GM12891 (cell line): Measurements from ENCODE around the gene MYOM1.

Source experiments
- POLR2A ChIP-seq: IDR thresholded peaks from 2 replicates; pipeline ENCODE4 v1.6.1; 2011; ENCODE audit warnings: low read depth, low read length, control low read depth
- POLR2AphosphoS5 ChIP-seq: IDR thresholded peaks from 2 replicates; pipeline ENCODE4 v1.6.1; 2011; ENCODE audit warnings: low read depth, low read length, control low read depth
- TAF1 ChIP-seq: IDR thresholded peaks from 2 replicates; pipeline ENCODE4 v1.6.1; 2011; ENCODE audit warnings: low read depth, low read length, control low read depth

DNA sequence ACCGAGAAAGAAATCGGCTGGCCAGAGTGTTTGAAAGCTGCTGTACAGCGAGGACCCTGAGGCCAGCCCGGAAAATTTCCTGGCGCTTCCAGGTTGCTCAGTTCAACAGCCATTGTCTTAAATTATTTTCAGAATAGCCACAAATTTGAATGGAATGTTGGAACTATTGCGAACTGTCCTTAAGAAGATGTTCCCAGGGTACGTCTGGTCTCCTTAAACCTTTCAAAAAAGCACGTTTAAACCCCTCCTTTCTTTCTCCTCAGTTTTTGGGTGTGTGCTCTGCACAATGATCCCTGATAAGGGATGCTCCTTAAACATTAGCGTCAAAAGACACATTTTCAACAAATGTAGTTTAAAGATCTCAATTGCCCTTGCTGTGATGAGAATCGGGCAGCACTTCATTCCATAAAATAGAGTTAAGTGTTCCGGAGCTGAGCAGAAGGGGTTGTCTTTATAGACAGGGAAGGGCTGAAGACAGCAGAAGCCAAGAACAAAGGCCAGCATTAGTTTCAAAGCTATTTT lies 192.3 kb downstream of the MYOM1 start:
- TF ChIP-seq POLR2A, result no peak
- TF ChIP-seq POLR2AphosphoS5, result no peak
- TF ChIP-seq TAF1, result no peak
